HL-60 (cell line): ENCODE measurements around the gene TMEM273.

ENCODE experiments used
- DNase-seq, 2 experiments: peaks; one replicate each; pipeline ENCODE4 v3.0.0-alpha.2; 2010 to 2020; ENCODE audit warnings: low read depth in 1 of 2, low spot score in 1 of 2
- H3K27ac ChIP-seq: fragments of 250-450 bp; sonication (Bioruptor Pico); replicated peaks from 2 replicates; pipeline ENCODE4 v1.5.1; 2020; ENCODE audit warnings: mild to moderate bottlenecking, moderate library complexity
- H3K27me3 ChIP-seq: fragments of 250-450 bp; sonication (Bioruptor Pico); 2 replicates; pipeline ENCODE4 v1.5.1; 2021; ENCODE audit warnings: mild to moderate bottlenecking, moderate library complexity; ENCODE audit not compliant: insufficient read depth, poor library complexity, severe bottlenecking
- H3K4me3 ChIP-seq: replicated peaks from 2 replicates; pipeline ENCODE4 v1.5.1; 2011; ENCODE audit warnings: mild to moderate bottlenecking, control low read depth, low read length; ENCODE audit not compliant: insufficient read depth
- GABPA ChIP-seq: IDR thresholded peaks from 2 replicates; pipeline ENCODE4 v1.6.1; 2012; ENCODE audit warnings: low read depth
- POLR2AphosphoS5 ChIP-seq: IDR thresholded peaks from 2 replicates; pipeline ENCODE4 v1.6.1; 2012; ENCODE audit warnings: low read depth
- SPI1 ChIP-seq: IDR thresholded peaks from 2 replicates; pipeline ENCODE4 v1.6.1; 2012; ENCODE audit warnings: low read depth, mild to moderate bottlenecking, borderline replicate concordance
- TF ChIP-seq, protein P1 (sequence below): IDR thresholded peaks from one replicate; pipeline ENCODE4 v1.5.1; 2011; ENCODE audit warnings: low read length, control low read depth, inconsistent platforms; ENCODE audit not compliant: insufficient read depth
- TF ChIP-seq, protein P2 (sequence below): IDR thresholded peaks from 2 replicates; pipeline ENCODE4 v1.6.1; 2012; ENCODE audit warnings: low read depth; ENCODE audit not compliant: insufficient replicate concordance

TMEM273 gene

DNA sequence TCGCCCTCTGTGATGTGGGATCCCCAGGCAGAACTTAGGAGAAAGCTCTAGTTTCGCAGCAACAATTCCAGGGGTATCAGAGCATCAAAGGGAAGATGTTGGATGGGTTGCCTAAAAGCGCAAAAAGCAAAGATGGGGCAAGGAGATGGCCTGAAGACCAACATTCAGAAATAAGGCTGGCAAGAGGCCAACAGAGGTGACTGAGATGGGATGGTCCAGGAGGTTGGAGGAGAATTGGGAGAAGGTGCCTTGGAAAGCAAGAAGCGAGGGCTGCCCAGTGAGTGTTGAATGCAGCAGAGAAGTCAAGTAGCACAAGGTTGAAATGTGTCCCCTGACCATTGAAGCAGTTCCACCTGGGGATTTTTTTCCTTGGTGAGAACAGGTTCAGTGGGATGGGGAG lies 38.4 kb upstream of the TMEM273 start:
- no peak for TF ChIP-seq POLR2AphosphoS5
- TF ChIP-seq GABPA = no peak
- TF ChIP-seq, protein P1, sequence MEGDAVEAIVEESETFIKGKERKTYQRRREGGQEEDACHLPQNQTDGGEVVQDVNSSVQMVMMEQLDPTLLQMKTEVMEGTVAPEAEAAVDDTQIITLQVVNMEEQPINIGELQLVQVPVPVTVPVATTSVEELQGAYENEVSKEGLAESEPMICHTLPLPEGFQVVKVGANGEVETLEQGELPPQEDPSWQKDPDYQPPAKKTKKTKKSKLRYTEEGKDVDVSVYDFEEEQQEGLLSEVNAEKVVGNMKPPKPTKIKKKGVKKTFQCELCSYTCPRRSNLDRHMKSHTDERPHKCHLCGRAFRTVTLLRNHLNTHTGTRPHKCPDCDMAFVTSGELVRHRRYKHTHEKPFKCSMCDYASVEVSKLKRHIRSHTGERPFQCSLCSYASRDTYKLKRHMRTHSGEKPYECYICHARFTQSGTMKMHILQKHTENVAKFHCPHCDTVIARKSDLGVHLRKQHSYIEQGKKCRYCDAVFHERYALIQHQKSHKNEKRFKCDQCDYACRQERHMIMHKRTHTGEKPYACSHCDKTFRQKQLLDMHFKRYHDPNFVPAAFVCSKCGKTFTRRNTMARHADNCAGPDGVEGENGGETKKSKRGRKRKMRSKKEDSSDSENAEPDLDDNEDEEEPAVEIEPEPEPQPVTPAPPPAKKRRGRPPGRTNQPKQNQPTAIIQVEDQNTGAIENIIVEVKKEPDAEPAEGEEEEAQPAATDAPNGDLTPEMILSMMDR = no peak
- TF ChIP-seq SPI1 = no peak
- TF ChIP-seq, protein P2, sequence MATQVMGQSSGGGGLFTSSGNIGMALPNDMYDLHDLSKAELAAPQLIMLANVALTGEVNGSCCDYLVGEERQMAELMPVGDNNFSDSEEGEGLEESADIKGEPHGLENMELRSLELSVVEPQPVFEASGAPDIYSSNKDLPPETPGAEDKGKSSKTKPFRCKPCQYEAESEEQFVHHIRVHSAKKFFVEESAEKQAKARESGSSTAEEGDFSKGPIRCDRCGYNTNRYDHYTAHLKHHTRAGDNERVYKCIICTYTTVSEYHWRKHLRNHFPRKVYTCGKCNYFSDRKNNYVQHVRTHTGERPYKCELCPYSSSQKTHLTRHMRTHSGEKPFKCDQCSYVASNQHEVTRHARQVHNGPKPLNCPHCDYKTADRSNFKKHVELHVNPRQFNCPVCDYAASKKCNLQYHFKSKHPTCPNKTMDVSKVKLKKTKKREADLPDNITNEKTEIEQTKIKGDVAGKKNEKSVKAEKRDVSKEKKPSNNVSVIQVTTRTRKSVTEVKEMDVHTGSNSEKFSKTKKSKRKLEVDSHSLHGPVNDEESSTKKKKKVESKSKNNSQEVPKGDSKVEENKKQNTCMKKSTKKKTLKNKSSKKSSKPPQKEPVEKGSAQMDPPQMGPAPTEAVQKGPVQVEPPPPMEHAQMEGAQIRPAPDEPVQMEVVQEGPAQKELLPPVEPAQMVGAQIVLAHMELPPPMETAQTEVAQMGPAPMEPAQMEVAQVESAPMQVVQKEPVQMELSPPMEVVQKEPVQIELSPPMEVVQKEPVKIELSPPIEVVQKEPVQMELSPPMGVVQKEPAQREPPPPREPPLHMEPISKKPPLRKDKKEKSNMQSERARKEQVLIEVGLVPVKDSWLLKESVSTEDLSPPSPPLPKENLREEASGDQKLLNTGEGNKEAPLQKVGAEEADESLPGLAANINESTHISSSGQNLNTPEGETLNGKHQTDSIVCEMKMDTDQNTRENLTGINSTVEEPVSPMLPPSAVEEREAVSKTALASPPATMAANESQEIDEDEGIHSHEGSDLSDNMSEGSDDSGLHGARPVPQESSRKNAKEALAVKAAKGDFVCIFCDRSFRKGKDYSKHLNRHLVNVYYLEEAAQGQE = no peak
- H3K27me3 ChIP-seq = no peaks in the 10 kb centered on the region
- no peak overlapping the region for H3K27ac ChIP-seq
- no peak overlapping the region for H3K4me3 ChIP-seq
- no peak for DNase-seq

DNA sequence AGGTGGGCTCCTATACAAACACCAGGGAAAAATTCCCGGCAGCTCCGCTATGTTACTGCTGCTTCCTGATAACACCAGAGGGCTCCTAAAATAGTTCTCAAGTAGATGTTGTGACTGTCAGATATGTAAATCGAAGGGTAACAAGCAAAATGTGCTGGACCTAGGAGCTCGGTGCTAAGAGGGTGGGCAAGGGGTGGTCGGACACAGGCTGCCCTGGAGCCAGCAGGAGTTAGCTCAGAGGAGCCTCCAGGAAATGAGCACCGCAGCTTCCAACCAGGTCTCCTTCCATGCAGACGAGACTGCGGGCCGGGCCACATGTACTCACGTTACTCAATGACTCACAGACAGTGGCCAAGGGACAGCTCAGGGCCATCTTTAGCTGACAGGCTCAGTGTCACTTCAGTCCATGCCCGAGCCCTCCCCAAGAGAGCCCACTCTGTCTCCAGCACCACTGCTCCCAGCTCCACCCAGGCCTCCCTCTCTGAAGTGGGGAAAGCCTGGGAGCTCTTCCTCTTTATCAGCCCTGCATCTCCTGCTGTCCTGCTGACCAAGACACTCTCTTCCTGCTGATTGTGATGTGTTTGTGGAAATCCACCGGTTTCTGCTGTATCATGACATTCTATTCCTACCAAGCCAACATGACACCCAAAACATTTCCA lies 37.2 kb upstream of the TMEM273 start:
- DNase-seq = no peak
- Histone ChIP-seq H3K27me3 (no peaks in the 10 kb centered on the region), H3K4me3 (no peak overlapping the region), H3K27ac (no peak overlapping the region)
- TF ChIP-seq, protein P1 = no peak
- TF ChIP-seq POLR2AphosphoS5 = no peak
- TF ChIP-seq, protein P2 = no peak
- no peak for TF ChIP-seq SPI1
- TF ChIP-seq GABPA = no peak

DNA sequence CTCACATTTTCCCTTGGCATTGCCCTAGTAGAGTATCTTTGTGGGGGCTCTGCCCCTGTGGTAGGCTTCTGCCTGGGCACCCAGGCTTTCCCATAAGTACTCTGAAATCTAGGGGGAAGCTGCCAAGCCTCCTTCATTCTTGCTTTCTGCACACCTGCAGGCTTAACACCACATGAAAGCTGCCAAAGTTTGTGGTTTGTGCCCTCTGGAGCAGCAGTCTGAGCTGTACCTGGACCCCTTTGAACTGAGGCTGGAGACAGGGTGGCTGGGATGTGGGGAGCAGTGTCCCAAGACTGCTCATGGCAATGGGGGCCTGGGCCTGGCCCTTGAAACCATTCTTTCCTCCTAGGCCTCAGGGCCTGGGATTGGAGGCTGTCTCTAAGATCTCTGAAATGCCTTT lies 35.0 kb upstream of the TMEM273 start:
- DNase-seq = no peak
- Histone ChIP-seq H3K4me3 (no peak overlapping the region), H3K27me3 (no peaks in the 10 kb centered on the region), H3K27ac (no peak overlapping the region)
- no peak for TF ChIP-seq GABPA
- TF ChIP-seq, protein P1 = no peak

DNA sequence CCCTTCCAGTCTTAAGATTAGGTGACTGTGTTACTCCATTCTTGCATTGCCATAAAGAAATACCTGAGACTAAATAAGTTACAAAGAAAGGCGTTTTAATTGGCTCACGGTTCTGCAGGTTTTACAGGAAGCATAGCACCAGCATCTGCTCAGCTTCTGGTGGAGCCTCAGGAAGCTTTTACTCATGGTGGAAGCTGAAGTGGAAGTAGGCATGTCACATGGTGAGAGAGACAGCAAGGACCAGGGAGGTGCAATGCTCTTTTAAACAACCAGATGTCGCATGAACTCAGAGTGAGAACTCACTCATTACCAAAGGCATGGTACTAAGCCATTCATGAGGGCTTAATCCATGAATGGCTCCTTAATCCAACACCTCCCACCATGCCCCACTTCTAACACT lies 34.0 kb upstream of the TMEM273 start:
- Histone ChIP-seq H3K4me3 (no peak overlapping the region), H3K27ac (no peak overlapping the region), H3K27me3 (no peaks in the 10 kb centered on the region)
- DNase-seq = no peak
- TF ChIP-seq, protein P2 = no peak
- TF ChIP-seq, protein P1 = no peak
- TF ChIP-seq GABPA (no peak), SPI1 (no peak), POLR2AphosphoS5 (no peak)
